K562 (cell line): ENCODE data around the gene MPRIP. TPM values are rescaled to one million over a fixed set of nuclear protein-coding genes. Genes with fewer than 3 reads are reported as not detected.
A peak's percentile ranks its signal among the peaks of the same experiment; 100 is the strongest.

Experiments used
- ATAC-seq: fragments of 200-7000 bp; cut with Tn5 transposase; 3 replicates; pipeline ENCODE4 v1.9.1; 2020; ENCODE audit warnings: moderate library complexity
- BruUV-seq: library from RNA; stranded (reverse); fragments of 400-500 nt; replicated peaks from 2 replicates; lab custom pipeline; 2021; lab: Mats Ljungman, UMichigan
- CTCF ChIA-PET: fragments of 300-600 bp; formaldehyde crosslinking; extraction: SDS; loops from one replicate; lab custom pipeline; 2021; ENCODE audit warnings: low intra/inter-chr PET ratio; lab: Yijun Ruan, JAX
- POLR2A ChIA-PET: fragments of 300-600, 350-650 bp; sonication (Branson Sonifier 250); formaldehyde crosslinking; extraction: SDS; loops from one replicate; lab custom pipeline; 2021; ENCODE audit warnings: antibody characterized with exemption, inconsistent platforms; lab: Yijun Ruan, JAX
- DNase-seq, 4 experiments: peaks; one replicate each; pipeline versions ENCODE4 v3.0.0 to v3.0.0-alpha.2; 2011 to 2018; ENCODE audit warnings: low spot score in 3 of 4, mixed read lengths in 3 of 4; ENCODE audit errors: extremely low read depth in 1 of 4
- FAIRE-seq: peaks from 2 replicates; lab custom pipeline; 2011; peaks lifted over from hg19 to GRCh38; lab: Jason Lieb, UNC
- H2AFZ ChIP-seq: 2 replicates; pipeline ENCODE4 v1.6.0; 2011; ENCODE audit warnings: low read depth, low read length, control low read depth, inconsistent platforms
- H3K27ac ChIP-seq: fragments of 200-600 bp; 3 replicates; pipeline ENCODE4 v1.8.0; 2011; ENCODE audit warnings: low read depth, mild to moderate bottlenecking, control low read depth, inconsistent platforms, low read length, moderate library complexity, mixed read lengths; ENCODE audit errors: extremely low read depth
- H3K27me3 ChIP-seq, 2 experiments: fragments of 300-600 bp in 1 of 2; 2 replicates in 1 of 2; 3 replicates in 1 of 2; pipeline versions ENCODE4 v1.6.0 to v1.8.0; 2011; ENCODE audit warnings: inconsistent platforms in 2 of 2, low read length in 2 of 2, mild to moderate bottlenecking in 1 of 2, mixed read lengths in 1 of 2, moderate library complexity in 1 of 2; ENCODE audit not compliant: control insufficient read depth in 2 of 2, insufficient read depth in 2 of 2
- H3K36me3 ChIP-seq: fragments of 300-600 bp; 3 replicates; pipeline ENCODE4 v1.8.0; 2011; ENCODE audit warnings: mild to moderate bottlenecking, low read length, inconsistent platforms; ENCODE audit not compliant: control insufficient read depth, insufficient read depth
- H3K4me1 ChIP-seq, 2 experiments: fragments of 200-600 bp in 1 of 2; replicated peaks in 1 of 2; 2 replicates in 1 of 2; 3 replicates in 1 of 2; pipeline versions ENCODE4 v1.5.1 to v1.8.0; 2011; ENCODE audit warnings: inconsistent platforms in 2 of 2, low read length in 2 of 2, mild to moderate bottlenecking in 1 of 2, mixed read lengths in 1 of 2, moderate library complexity in 1 of 2; ENCODE audit not compliant: control insufficient read depth in 2 of 2, insufficient read depth in 2 of 2
- H3K4me2 ChIP-seq: 2 replicates; pipeline ENCODE4 v1.6.1; 2011; ENCODE audit warnings: low read length, control low read depth, inconsistent platforms, mixed read lengths; ENCODE audit not compliant: insufficient read depth
- H3K4me3 ChIP-seq: fragments of 200-600 bp; sonication (generic), shearing (Covaris generic); 2 replicates; pipeline ENCODE4 v1.5.1; 2016; ENCODE audit warnings: control low read depth, inconsistent platforms
- H3K79me2 ChIP-seq: fragments of 200-600 bp; 3 replicates; pipeline ENCODE4 v1.8.0; 2011; ENCODE audit warnings: low read length, inconsistent platforms; ENCODE audit not compliant: control insufficient read depth, insufficient read depth
- H3K9ac ChIP-seq, 2 experiments: 2 replicates each; pipeline versions ENCODE4 v1.6.0 to v1.6.1; 2011; ENCODE audit warnings: low read depth in 2 of 2, low read length in 2 of 2, control low read depth in 1 of 2, inconsistent platforms in 1 of 2, mild to moderate bottlenecking in 1 of 2, mixed read lengths in 1 of 2; ENCODE audit not compliant: insufficient read depth in 1 of 2
- H3K9me1 ChIP-seq: one replicate; pipeline ENCODE4 v1.6.0; 2011; ENCODE audit warnings: inconsistent platforms, mild to moderate bottlenecking, low read length, moderate library complexity; ENCODE audit not compliant: control insufficient read depth, insufficient read depth
- H3K9me3 ChIP-seq: replicated peaks from 2 replicates; pipeline ENCODE4 v1.5.1; 2011; ENCODE audit warnings: low read depth, low read length, inconsistent platforms; ENCODE audit not compliant: control insufficient read depth, insufficient read depth
- H4K20me1 ChIP-seq: replicated peaks from 2 replicates; pipeline ENCODE4 v1.6.1; 2011; ENCODE audit warnings: low read length, inconsistent platforms, mixed read lengths; ENCODE audit not compliant: control insufficient read depth, insufficient read depth
- BCOR ChIP-seq: fragments of 450-650 bp; IDR thresholded peaks from 2 replicates; pipeline ENCODE4 v1.6.1; 2016
- ELF1 ChIP-seq: fragments of 200-800 bp; sonication (Bioruptor generic); IDR thresholded peaks from 2 replicates; pipeline ENCODE4 v1.6.1; 2016; ENCODE audit warnings: missing genetic modification characterization, missing compliant biosample characterization
- FIP1L1 ChIP-seq: fragments of 200-400 bp; formaldehyde crosslinking; IDR thresholded peaks from 2 replicates; pipeline ENCODE4 v1.6.1; 2018; ENCODE audit warnings: mild to moderate bottlenecking, low read depth, low read length; ENCODE audit not compliant: poor library complexity, severe bottlenecking
- FOXJ3 ChIP-seq: sonication (generic); formaldehyde crosslinking; IDR thresholded peaks from 2 replicates; pipeline ENCODE4 v1.4.0; 2020; ENCODE audit warnings: mild to moderate bottlenecking, missing genetic modification reagents
- FOXP1 ChIP-seq: sonication (generic); formaldehyde crosslinking; IDR thresholded peaks from 2 replicates; pipeline ENCODE4 v1.8.0; 2022; ENCODE audit warnings: mild to moderate bottlenecking, missing genetic modification reagents
- KAT2B ChIP-seq: IDR thresholded peaks from one replicate; pipeline ENCODE4 v1.6.1; 2012; ENCODE audit warnings: low read depth, mild to moderate bottlenecking, control low read depth, inconsistent platforms, low read length, moderate library complexity
- KLF16 ChIP-seq: IDR thresholded peaks from 2 replicates; pipeline ENCODE4 v1.6.1; 2016; ENCODE audit warnings: antibody characterized with exemption
- PHF21A ChIP-seq: fragments of 450-650 bp; IDR thresholded peaks from 2 replicates; pipeline ENCODE4 v1.6.1; 2017; ENCODE audit warnings: low read depth, borderline replicate concordance
- SETDB1 ChIP-seq: IDR thresholded peaks from one replicate; pipeline ENCODE4 v1.6.1; 2012; ENCODE audit warnings: low read length, control low read depth, inconsistent platforms
- SMARCA5 ChIP-seq: fragments of 450-650 bp; IDR thresholded peaks from 2 replicates; pipeline ENCODE4 v1.6.1; 2016
- SRSF7 ChIP-seq: fragments of 200-400 bp; formaldehyde crosslinking; optimal IDR thresholded peaks from 2 replicates; pipeline ENCODE3; 2017; ENCODE audit warnings: mild to moderate bottlenecking, low read depth, low read length
- ZC3H4 ChIP-seq: sonication (generic); formaldehyde crosslinking; IDR thresholded peaks from 2 replicates; pipeline ENCODE4 v1.9.0; 2021; ENCODE audit warnings: missing genetic modification reagents, borderline replicate concordance
- ZNF239 ChIP-seq: fragments of 250-450 bp; sonication (Bioruptor Pico); IDR thresholded peaks from 2 replicates; pipeline ENCODE4 v1.4.0; 2020; ENCODE audit warnings: mild to moderate bottlenecking
- WGBS: fragments of 100-300 bp; shearing (Covaris generic); methylation state at CpG from one replicate; pipeline ENCODE4 v1.1.6; 2016; ENCODE audit warnings: low coverage, mixed read lengths; ENCODE audit not compliant: insufficient coverage; ENCODE audit errors: missing lambda C conversion rate; 5-methylcytosine and 5-hydroxymethylcytosine counted together
- in situ Hi-C: fragments of 300-500 bp; cut with MboI; formaldehyde crosslinking; loops from 4 replicates; pipeline ENCODE4 v1.15.0; 2018; ENCODE audit warnings: inconsistent platforms, mixed read lengths
- intact Hi-C: fragments of 100-400 bp; cut with micrococcal nuclease; formaldehyde crosslinking; loops from 2 replicates; pipeline ENCODE4 v1.14.2; 2022
- polyA plus RNA-seq, 8 experiments: library from polyadenylated mRNA; depleted of rRNA in 4 of 8; stranded (reverse) in 5 of 8; unstranded in 3 of 8; fragments of >200 nt; fragmentation: Nextera tagmentation in 2 of 8; fragmentation: Illumina TruSeq in 1 of 8; extraction: Ambion mirVana in 2 of 8; extraction: Trizol in 1 of 8; gene quantifications; 2 replicates each; pipeline versions ENCODE4 v1.2.1 to v1.2.3, GENCODE V29; 2011 to 2014; ENCODE audit warnings: inconsistent platforms in 1 of 8, missing spikeins in 1 of 8
- total RNA-seq, 7 experiments: library from RNA; depleted of rRNA in 6 of 7; stranded (reverse); fragments of >200 nt in 6 of 7; fragmentation: Illumina TruSeq in 2 of 7; extraction: Trizol in 2 of 7; gene quantifications; 2 replicates each; pipeline versions ENCODE4 v1.2.1 to v1.2.3, GENCODE V29; 2011 to 2021; ENCODE audit warnings: low replicate concordance in 1 of 7

The MPRIP gene
- total and polyA plus RNA-seq, 9 of the 15 experiments (the other 6 are each of a cell fraction or from before 2014, with no cell fraction given), result 10.0 to 72.6 (median 30.1) TPM

DNA sequence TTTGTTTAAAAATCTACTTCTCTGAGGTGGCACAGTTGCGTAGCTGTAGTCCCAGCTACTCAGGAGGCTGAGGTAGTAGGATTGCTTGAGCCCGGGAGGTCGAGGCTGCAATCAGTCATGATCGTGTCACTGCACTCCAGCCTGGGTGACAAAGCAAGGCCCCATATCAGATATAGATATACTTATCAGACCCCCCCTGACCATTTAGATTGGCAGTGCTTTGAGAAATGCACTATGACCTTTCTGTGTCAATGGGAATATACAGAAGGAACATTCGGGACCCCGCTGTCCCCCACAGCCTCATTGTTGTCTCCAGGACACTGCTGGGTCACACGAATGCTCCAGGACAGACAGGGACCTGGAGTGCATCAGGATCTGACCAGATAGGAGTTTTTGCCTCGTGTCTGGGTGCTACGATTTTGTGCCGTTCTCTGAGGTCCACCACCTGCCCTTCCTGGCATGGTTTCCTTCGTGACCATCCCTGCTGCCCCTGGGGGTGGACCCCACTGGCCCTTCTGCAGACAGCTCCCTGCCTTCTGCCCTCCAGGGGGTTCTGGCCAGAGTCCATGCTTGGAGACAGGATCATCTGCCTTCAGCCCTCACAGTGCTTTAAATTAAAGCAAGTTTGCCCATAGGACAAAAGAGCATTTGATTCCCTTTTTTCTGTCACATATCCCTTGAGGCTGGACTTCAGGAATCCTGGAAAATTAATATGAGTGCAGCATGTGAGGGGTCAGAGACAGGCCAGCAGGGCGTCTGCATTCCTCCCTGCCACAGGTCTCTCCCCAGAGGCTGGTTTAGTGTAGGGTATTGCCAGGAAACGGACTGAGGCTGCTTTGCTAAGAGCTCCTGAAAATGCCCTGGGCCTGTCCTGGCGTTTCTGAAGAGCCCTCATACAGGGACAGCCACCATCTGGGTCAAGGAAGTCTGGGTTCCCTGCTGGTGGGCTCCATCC lies 144.6 kb downstream of the MPRIP start:
- FAIRE-seq, result no peak
- TF ChIP-seq KLF16 (no peak), KAT2B (no peak), SRSF7 (no peak), BCOR (no peak)
- peaks cover 0 to 3% of the 10 kb centered on the region in 2 experiments; a peak in 2 of 5 replicates for H3K4me1 ChIP-seq
- no peak overlapping the region for H3K27ac ChIP-seq
- H3K79me2 ChIP-seq, result no peaks in the 10 kb centered on the region
- H3K4me3 ChIP-seq, result no peak overlapping the region
- no peaks in the 10 kb centered on the region for H4K20me1 ChIP-seq
- no peaks in the 10 kb centered on the region for H3K9me1 ChIP-seq
- no peak for ATAC-seq
- no peaks in the 10 kb centered on the region for H3K27me3 ChIP-seq
- WGBS, result 69% methylated on average over 9 of the region's 14 CpGs
- H3K9ac ChIP-seq, result peak overlapping the region in 1 of 2 experiments; percentile 20; a peak in 1 of 4 replicates
- in situ Hi-C loops (no loop called here), intact Hi-C loops (no loop called here)
- DNase-seq, result no peak
- CTCF ChIA-PET, result no interaction called here
- POLR2A ChIA-PET, result no interaction called here
- no peak overlapping the region for H2AFZ ChIP-seq
- H3K36me3 ChIP-seq, result peaks cover 7% of the 10 kb centered on the region; the same call in 2 of the 3 replicates
- H3K9me3 ChIP-seq, result no peaks in the 10 kb centered on the region
- BruUV-seq, result no TSS peak
- no peak overlapping the region for H3K4me2 ChIP-seq

DNA sequence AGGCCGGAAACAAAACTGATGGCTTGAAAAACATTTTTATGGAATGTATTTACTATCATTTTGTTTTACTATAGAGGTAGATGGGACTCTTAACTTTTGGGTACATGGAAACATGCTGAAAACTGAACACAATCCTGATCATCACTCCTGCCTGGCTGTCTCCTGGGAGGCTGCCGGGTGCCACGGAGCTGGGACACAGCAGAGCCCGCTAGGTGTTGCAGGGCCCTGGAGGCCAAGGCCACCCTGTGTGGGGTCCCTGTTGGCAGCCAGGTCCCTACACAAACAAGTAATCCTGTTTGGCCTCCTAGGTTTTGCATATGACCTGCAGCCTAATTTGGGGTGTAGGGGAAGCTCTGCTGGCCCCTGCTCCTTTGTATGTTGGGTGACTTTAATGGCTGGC lies 146.3 kb downstream of the MPRIP start:
- H3K27me3 ChIP-seq, result no peaks in the 10 kb centered on the region
- DNase-seq (no peak), ATAC-seq (no peak), FAIRE-seq (no peak)
- H3K27ac ChIP-seq, result no peak overlapping the region
- BruUV-seq, result no TSS peak
- TF ChIP-seq FOXJ3 (CRISPR knock-in tag) (no peak), SMARCA5 (no peak), FOXP1 (no peak), SETDB1 (no peak), ZC3H4 (CRISPR knock-in tag) (no peak), PHF21A (no peak), ELF1 (tag) (no peak), FIP1L1 (no peak), ZNF239 (CRISPR knock-in tag) (no peak)
- CTCF ChIA-PET, result no interaction called here
- H3K9me3 ChIP-seq, result no peaks in the 10 kb centered on the region
- no peak overlapping the region for H3K4me2 ChIP-seq
- H3K9me1 ChIP-seq, result no peaks in the 10 kb centered on the region
- intact Hi-C loops, result no loop called here
- POLR2A ChIA-PET, result interaction anchor here (0.9 to 1.5 kb wide), 2 partner anchors 16 kb away, joined by 3 to 4 read pairs; no protein-coding TSS in a partner anchor
- H3K9ac ChIP-seq, result 0 out of 4 replicates have a peak overlapping the region, but pooled peaks of 1 of the 2 experiments have one; percentile 35
- no peaks in the 10 kb centered on the region for H4K20me1 ChIP-seq
- H3K4me1 ChIP-seq, result peaks cover 0 to 3% of the 10 kb centered on the region in 2 experiments; a peak in 2 of 5 replicates
- peaks cover 7% of the 10 kb centered on the region; the same call in 1 of the 3 replicates for H3K36me3 ChIP-seq
- H3K4me3 ChIP-seq, result no peak overlapping the region
- 94% methylated on average over 2 of the region's 4 CpGs for WGBS
- no peak overlapping the region for H2AFZ ChIP-seq
- no peaks in the 10 kb centered on the region for H3K79me2 ChIP-seq
- in situ Hi-C loops, result no loop called here
